GM12878 (cell line): ENCODE measurements around the gene CNOT6L. TPM values are rescaled to one million over a fixed set of nuclear protein-coding genes. Genes with fewer than 3 reads are reported as not detected.

Experiments
- ATAC-seq: fragments of 200-7000 bp; cut with Tn5 transposase; 3 replicates; pipeline ENCODE4 v1.9.1; 2020; ENCODE audit warnings: mild to moderate bottlenecking, moderate library complexity
- BruUV-seq: library from RNA; stranded (reverse); fragments of 400-500 nt; replicated peaks from 2 replicates; lab custom pipeline; 2021; lab: Mats Ljungman, UMichigan
- CTCF ChIA-PET: fragments of 300-600 bp; sonication (Branson Sonifier 250); formaldehyde crosslinking; extraction: SDS; loops from one replicate; lab custom pipeline; 2021; ENCODE audit warnings: inconsistent platforms; lab: Yijun Ruan, JAX
- POLR2A ChIA-PET: fragments of 350-600 bp; formaldehyde crosslinking; extraction: SDS; loops from one replicate; lab custom pipeline; 2021; ENCODE audit warnings: inconsistent platforms; lab: Charles Lee
- RAD21 ChIA-PET: fragments of 300-600 bp; sonication (Branson Sonifier 250); formaldehyde crosslinking; loops from one replicate; lab custom pipeline; 2023; ENCODE audit warnings: antibody characterized with exemption; ENCODE audit not compliant: unreplicated experiment; lab: Charles Lee
- SMC1A ChIA-PET: fragments of 300-600 bp; sonication (Branson Sonifier 250); formaldehyde crosslinking; loops from one replicate; lab custom pipeline; 2023; ENCODE audit not compliant: unreplicated experiment, uncharacterized antibody; lab: Charles Lee
- DNase-seq: peaks from one replicate; pipeline ENCODE4 v3.0.0-alpha.2; 2011; ENCODE audit warnings: low read depth, low spot score
- FAIRE-seq: peaks from 3 replicates; lab custom pipeline; 2011; peaks lifted over from hg19 to GRCh38; lab: Jason Lieb, UNC
- H2AFZ ChIP-seq: 2 replicates; pipeline ENCODE4 v1.6.0; 2011; ENCODE audit warnings: low read depth, low read length, control low read depth; ENCODE audit not compliant: control insufficient read depth
- H3K27ac ChIP-seq: 2 replicates; pipeline ENCODE4 v1.5.1; 2011; ENCODE audit warnings: control low read depth; ENCODE audit not compliant: control insufficient read depth, insufficient read depth
- H3K27me3 ChIP-seq, 2 experiments: replicated peaks in 1 of 2; 2 replicates each; pipeline versions ENCODE4 v1.6.0 to v1.6.1; 2011; ENCODE audit warnings: low read length in 1 of 2; ENCODE audit not compliant: control insufficient read depth in 2 of 2, insufficient read depth in 2 of 2
- H3K36me3 ChIP-seq, 2 experiments: 2 replicates each; pipeline ENCODE4 v1.5.1; 2011; ENCODE audit warnings: low read length in 1 of 2; ENCODE audit not compliant: control insufficient read depth in 2 of 2, insufficient read depth in 2 of 2
- H3K4me1 ChIP-seq: 2 replicates; pipeline ENCODE4 v1.6.1; 2011; ENCODE audit warnings: mild to moderate bottlenecking, low read length, moderate library complexity, mixed read lengths; ENCODE audit not compliant: control insufficient read depth, insufficient read depth
- H3K4me2 ChIP-seq: 2 replicates; pipeline ENCODE4 v1.6.0; 2011; ENCODE audit warnings: control low read depth; ENCODE audit not compliant: control insufficient read depth, insufficient read depth
- H3K4me3 ChIP-seq: fragments of 200-600 bp; sonication (generic); 2 replicates; pipeline ENCODE4 v1.5.1; 2016
- H3K79me2 ChIP-seq: 2 replicates; pipeline ENCODE4 v1.6.0; 2011; ENCODE audit warnings: low read length; ENCODE audit not compliant: control insufficient read depth, insufficient read depth
- H3K9ac ChIP-seq: 2 replicates; pipeline ENCODE4 v1.8.0; 2011; ENCODE audit warnings: low read length, control low read depth, mixed read lengths; ENCODE audit not compliant: control insufficient read depth, insufficient read depth
- H3K9me3 ChIP-seq: replicated peaks from 3 replicates; pipeline ENCODE4 v1.5.1; 2011; ENCODE audit warnings: mild to moderate bottlenecking, low read length; ENCODE audit not compliant: control insufficient read depth, insufficient read depth
- H4K20me1 ChIP-seq: 2 replicates; pipeline ENCODE4 v1.6.0; 2011; ENCODE audit not compliant: control insufficient read depth, insufficient read depth
- ATF2 ChIP-seq: IDR thresholded peaks from 2 replicates; pipeline ENCODE4 v1.6.1; 2012; ENCODE audit warnings: low read length, inconsistent platforms
- BACH1 ChIP-seq: fragments of 450-650 bp; IDR thresholded peaks from 2 replicates; pipeline ENCODE4 v1.6.1; 2017; ENCODE audit warnings: mild to moderate bottlenecking, borderline replicate concordance
- CBFB ChIP-seq: IDR thresholded peaks from 2 replicates; pipeline ENCODE4 v1.6.1; 2016; ENCODE audit warnings: antibody characterized with exemption, low read depth
- CHD4 ChIP-seq: fragments of 200-600 bp; sonication (generic); IDR thresholded peaks from 2 replicates; pipeline ENCODE4 v1.6.1; 2016; ENCODE audit warnings: mild to moderate bottlenecking
- IKZF2 ChIP-seq, 2 experiments: fragments of 450-650 bp; IDR thresholded peaks; 2 replicates each; pipeline ENCODE4 v1.6.1; 2017; ENCODE audit warnings: mild to moderate bottlenecking in 2 of 2, moderate library complexity in 2 of 2
- NBN ChIP-seq: fragments of 450-650 bp; IDR thresholded peaks from 2 replicates; pipeline ENCODE4 v1.6.1; 2016
- RAD21 ChIP-seq: IDR thresholded peaks from 2 replicates; pipeline ENCODE4 v1.6.1; 2011; ENCODE audit warnings: mild to moderate bottlenecking, low read depth, low read length, moderate library complexity; ENCODE audit not compliant: insufficient read depth
- RELB ChIP-seq: fragments of 450-650 bp; IDR thresholded peaks from 2 replicates; pipeline ENCODE4 v1.6.1; 2017; ENCODE audit warnings: low read depth, mild to moderate bottlenecking, moderate library complexity
- RUNX3 ChIP-seq: IDR thresholded peaks from 2 replicates; pipeline ENCODE4 v1.6.1; 2012; ENCODE audit warnings: low read length, inconsistent platforms
- STAT1 ChIP-seq: fragments of 450-650 bp; conservative IDR thresholded peaks from 2 replicates; pipeline ENCODE4 v1.6.1; 2014; ENCODE audit warnings: antibody characterized with exemption, mild to moderate bottlenecking
- ZBED1 ChIP-seq: IDR thresholded peaks from 2 replicates; pipeline ENCODE4 v1.6.1; 2016; ENCODE audit warnings: borderline replicate concordance
- WGBS: methylation state at CpG from one replicate; pipeline ENCODE4 v1.1.6; 2016; ENCODE audit warnings: low lambda C conversion rate; ENCODE audit not compliant: insufficient replicate concordance, insufficient coverage; ENCODE audit errors: missing lambda C conversion rate; 5-methylcytosine and 5-hydroxymethylcytosine counted together
- in situ Hi-C: fragments of 300-500 bp; cut with MboI; formaldehyde crosslinking; loops from 9 replicates; pipeline ENCODE4 v1.14.3; 2018; ENCODE audit warnings: mixed read lengths
- intact Hi-C: fragments of 100-400 bp; cut with micrococcal nuclease; formaldehyde crosslinking; loops from one replicate; pipeline ENCODE4 v1.14.2; 2022; ENCODE audit not compliant: unreplicated experiment
- polyA plus RNA-seq, 11 experiments: library from polyadenylated mRNA; depleted of rRNA in 4 of 11; unstranded in 6 of 11; stranded (reverse) in 5 of 11; fragments of >200 nt; fragmentation: Nextera tagmentation in 4 of 11; fragmentation: Illumina TruSeq in 1 of 11; extraction: Ambion mirVana in 4 of 11; extraction: Trizol in 1 of 11; gene quantifications; 1 replicate in 1 of 11; 2 replicates in 10 of 11; pipeline versions ENCODE4 v1.2.1 to v1.2.3, GENCODE V29; 2011 to 2016; ENCODE audit warnings: inconsistent platforms in 2 of 11, missing spikeins in 2 of 11, low read depth in 1 of 11
- total RNA-seq, 4 experiments: library from RNA; depleted of rRNA in 3 of 4; stranded (reverse); fragments of >200 nt in 3 of 4; fragmentation: Illumina TruSeq in 1 of 4; extraction: Trizol in 1 of 4; gene quantifications; 2 replicates each; pipeline versions ENCODE4 v1.2.1 to v1.2.3, GENCODE V29; 2013 to 2021

CNOT6L gene
- total and polyA plus RNA-seq, 10 of the 15 experiments (the other 5 are each of a cell fraction or from before 2014, with no cell fraction given), result 1.1 to 10.0 (median 3.0) TPM

GRCh38 chr4:77734928-77735327 lies 84.2 kb downstream of the CNOT6L start:
- peaks cover 16% of the 10 kb centered on the region for H3K4me1 ChIP-seq
- peak; percentile 29 to 55; a peak in 1 of 4 replicates for TF ChIP-seq IKZF2 (IDR thresholded peaks at IDR 0.05)
- TF ChIP-seq RUNX3, result peak; percentile 82
- TF ChIP-seq NBN, result no peak
- TF ChIP-seq ATF2, result 0 out of 2 replicates have a peak, but pooled peaks have one; percentile 47
- no peak for TF ChIP-seq CHD4
- no peak for TF ChIP-seq STAT1
- no peak for TF ChIP-seq BACH1
- TF ChIP-seq CBFB, result 0 out of 2 replicates have a peak, but pooled peaks have one; percentile 19
- TF ChIP-seq ZBED1, result no peak
- no peak for TF ChIP-seq RAD21
- TF ChIP-seq RELB, result 0 out of 2 replicates have a peak, but pooled peaks have one; percentile 14
- TF ChIP-seq, all 136 proteins: peak for 5
- no peaks in the 10 kb centered on the region for H3K9me3 ChIP-seq
- DNase-seq (peak; percentile 52), FAIRE-seq (peak; percentile 93), ATAC-seq (peak; percentile 98)
- H3K9ac ChIP-seq, result no peak overlapping the region
- no peaks in the 10 kb centered on the region for H4K20me1 ChIP-seq
- in situ Hi-C loops (no loop called here), intact Hi-C loops (no loop called here)
- no TSS peak for BruUV-seq
- peak overlapping the region; percentile 64 for H3K4me2 ChIP-seq
- ChIA-PET POLR2A (no interaction called here), CTCF (interaction anchor here (0.5 to 0.6 kb wide), 2 partner anchors 10 to 152 kb away, joined by 3 read pairs; no protein-coding TSS in a partner anchor), SMC1A (interaction anchor here (1.7 kb wide), 1 partner anchor 10 kb away, joined by 4 read pairs; no protein-coding TSS in a partner anchor), RAD21 (no interaction called here)
- no peak overlapping the region for H2AFZ ChIP-seq
- H3K4me3 ChIP-seq, result peak overlapping the region; percentile 26; the same call in 1 of the 2 replicates
- H3K79me2 ChIP-seq, result no peaks in the 10 kb centered on the region
- H3K36me3 ChIP-seq, result no peaks in the 10 kb centered on the region
- WGBS, result 14% methylated on average over 4 of the region's 4 CpGs
- no peaks in the 10 kb centered on the region for H3K27me3 ChIP-seq
- no peak overlapping the region for H3K27ac ChIP-seq
